Naive thymus-derived CD4-positive, alpha-beta T cell (primary cell): Measurements from ENCODE around the gene UBE2D4. TPM values are rescaled to one million over a fixed set of nuclear protein-coding genes. Genes with fewer than 3 reads are reported as not detected.

ENCODE experiments used
- ATAC-seq: fragments of 150-1000 bp; cut with Tn5 transposase; 2 replicates; pipeline ENCODE4 v1.10.0; 2021; ENCODE audit warnings: mild to moderate bottlenecking, moderate library complexity
- CTCF ChIA-PET: fragments of 350-600 bp; sonication (Branson Sonifier 250); formaldehyde crosslinking; loops from one replicate; lab custom pipeline; 2021; ENCODE audit warnings: antibody characterized with exemption; lab: Charles Lee
- POLR2A ChIA-PET: fragments of 350-600 bp; sonication (Branson Sonifier 250); formaldehyde crosslinking; loops from one replicate; lab custom pipeline; 2021; ENCODE audit warnings: antibody characterized with exemption, inconsistent platforms; lab: Charles Lee
- DNase-seq, 9 donors: peaks; one replicate each; pipeline versions ENCODE4 v3.0.0 to v3.0.0-alpha.2; 2020 to 2022; ENCODE audit warnings: mixed read lengths in 1 of 9
- H3K27ac ChIP-seq: one replicate; pipeline ENCODE4 v1.7.0; 2013; ENCODE audit warnings: mild to moderate bottlenecking, low read depth, low read length, moderate library complexity
- H3K27me3 ChIP-seq, 2 donors: one replicate each; pipeline ENCODE4 v1.7.0; 2013; ENCODE audit warnings: low read length in 2 of 2, mild to moderate bottlenecking in 2 of 2, moderate library complexity in 2 of 2; ENCODE audit not compliant: control insufficient read depth in 2 of 2, insufficient read depth in 2 of 2
- H3K36me3 ChIP-seq, 3 experiments: 1 replicate in 2 of 3; 2 replicates in 1 of 3; pipeline ENCODE4 v1.7.0; 2013; ENCODE audit warnings: low read length in 3 of 3, mild to moderate bottlenecking in 3 of 3, moderate library complexity in 1 of 3; ENCODE audit not compliant: insufficient read depth in 3 of 3, control insufficient read depth in 2 of 3
- H3K4me1 ChIP-seq, 2 donors: one replicate each; pipeline ENCODE4 v1.7.0; 2013; ENCODE audit warnings: low read length in 2 of 2, mild to moderate bottlenecking in 2 of 2, moderate library complexity in 1 of 2; ENCODE audit not compliant: control insufficient read depth in 2 of 2, insufficient read depth in 2 of 2
- H3K4me3 ChIP-seq: 2 replicates; pipeline ENCODE4 v1.7.0; 2013; ENCODE audit warnings: mild to moderate bottlenecking, low read length
- H3K9me3 ChIP-seq, 3 experiments: 1 replicate in 2 of 3; 2 replicates in 1 of 3; pipeline ENCODE4 v1.7.0; 2013; ENCODE audit warnings: low read length in 3 of 3; ENCODE audit not compliant: control insufficient read depth in 2 of 3
- H3K27ac Mint-ChIP-seq, 9 donors: one replicate each; pipeline ENCODE4 v1.8.0; 2020 to 2022; ENCODE audit warnings: mixed read lengths in 9 of 9, mild to moderate bottlenecking in 8 of 9, moderate library complexity in 5 of 9, inconsistent platforms in 2 of 9
- H3K27me3 Mint-ChIP-seq, 5 donors: one replicate each; pipeline ENCODE4 v1.8.0; 2021 to 2022; ENCODE audit warnings: mixed read lengths in 5 of 5, mild to moderate bottlenecking in 1 of 5
- H3K36me3 Mint-ChIP-seq, 5 donors: one replicate each; pipeline ENCODE4 v1.8.0; 2020 to 2022; ENCODE audit warnings: mixed read lengths in 5 of 5, mild to moderate bottlenecking in 3 of 5, inconsistent platforms in 1 of 5
- H3K4me1 Mint-ChIP-seq, 7 donors: one replicate each; pipeline ENCODE4 v1.8.0; 2020 to 2022; ENCODE audit warnings: mixed read lengths in 7 of 7, mild to moderate bottlenecking in 3 of 7, inconsistent platforms in 1 of 7
- H3K4me3 Mint-ChIP-seq, 10 donors: one replicate each; pipeline ENCODE4 v1.8.0; 2020 to 2022; ENCODE audit warnings: mild to moderate bottlenecking in 10 of 10, mixed read lengths in 10 of 10, moderate library complexity in 6 of 10, inconsistent platforms in 2 of 10
- H3K9me3 Mint-ChIP-seq, 11 donors: one replicate each; pipeline ENCODE4 v1.8.0; 2020 to 2022; ENCODE audit warnings: mixed read lengths in 11 of 11, mild to moderate bottlenecking in 4 of 11, inconsistent platforms in 1 of 11, moderate library complexity in 1 of 11
- intact Hi-C, 2 donors: fragments of 100-400 bp; cut with micrococcal nuclease; formaldehyde crosslinking; loops; one replicate each; pipeline ENCODE4 v1.15.1; 2023
- polyA plus RNA-seq, 2 donors: library from polyadenylated mRNA; unstranded; fragments of 300-500 nt; fragmentation: Illumina TruSeq; gene quantifications; one replicate each; pipeline ENCODE4 v1.2.3, GENCODE V29; 2021
- total RNA-seq, 6 experiments: library from RNA in 5 of 6; stranded (reverse) in 5 of 6; gene quantifications; 1 replicate in 5 of 6; 2 replicates in 1 of 6; pipeline ENCODE4 v1.2.3 and lab custom pipeline; 2021 to 2026

UBE2D4 gene
- total and polyA plus RNA-seq, 7 experiments from 2014 or later, result 6.3 to 15.9 (median 10.5) TPM

GRCh38 chr7:43880596-43880995 lies 45.6 kb upstream of the UBE2D4 start:
- Mint-ChIP-seq H3K4me1 (peaks cover 0 to 7% (median 0%) of the 10 kb centered on the region in 7 donors), H3K27me3 (no peaks in the 10 kb centered on the region), H3K27ac (peak overlapping the region in 1 of 9 donors; percentile 23), H3K9me3 (no peaks in the 10 kb centered on the region), H3K4me3 (no peak overlapping the region), H3K36me3 (peaks cover 18 to 78% (median 26%) of the 10 kb centered on the region in 5 donors)
- H3K4me1 ChIP-seq, result no peaks in the 10 kb centered on the region
- peaks cover 15 to 83% (median 23%) of the 10 kb centered on the region in 3 experiments for H3K36me3 ChIP-seq
- H3K27me3 ChIP-seq, result no peaks in the 10 kb centered on the region
- ChIA-PET CTCF (interaction anchor here (0.6 kb wide), 1 partner anchor 79 kb away, joined by 3 read pairs; no protein-coding TSS in a partner anchor), POLR2A (interaction anchor here (0.6 kb wide), 1 partner anchor 1991 kb away, joined by 3 read pairs; no protein-coding TSS in a partner anchor)
- no peak overlapping the region for H3K4me3 ChIP-seq
- ATAC-seq (no peak), DNase-seq (no peak)
- H3K9me3 ChIP-seq, result no peaks in the 10 kb centered on the region
- intact Hi-C loops, result no loop called here
- no peak overlapping the region for H3K27ac ChIP-seq

DNA sequence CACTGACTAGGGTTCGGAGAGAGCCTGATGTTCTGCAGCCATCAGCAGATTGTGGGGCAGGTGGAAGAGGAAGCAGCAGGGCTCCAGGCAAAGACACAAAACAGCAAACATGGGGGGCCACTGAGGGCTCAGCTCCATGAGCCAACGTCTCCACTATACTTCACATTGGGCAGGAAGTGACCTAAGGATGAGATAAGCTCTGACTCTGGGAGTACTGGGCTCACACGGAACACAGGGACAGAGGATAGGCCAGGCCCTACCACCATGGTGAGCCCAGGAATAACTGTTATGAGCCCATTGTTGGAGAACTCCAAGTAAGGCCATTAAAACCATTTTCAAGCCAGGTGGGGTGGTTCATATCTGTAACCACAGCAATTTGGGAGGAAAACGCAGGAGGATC lies 42.0 kb upstream of the UBE2D4 start:
- intact Hi-C loops, result no loop called here
- ChIA-PET POLR2A (no interaction called here), CTCF (no interaction called here)
- peaks cover 12 to 53% (median 29%) of the 10 kb centered on the region in 3 experiments for H3K36me3 ChIP-seq
- ATAC-seq (no peak), DNase-seq (no peak)
- Mint-ChIP-seq H3K4me1 (peaks cover 0 to 14% (median 8%) of the 10 kb centered on the region in 7 donors), H3K36me3 (peaks cover 9 to 46% (median 15%) of the 10 kb centered on the region in 5 donors), H3K4me3 (no peak overlapping the region), H3K27me3 (no peaks in the 10 kb centered on the region), H3K27ac (no peak overlapping the region), H3K9me3 (no peaks in the 10 kb centered on the region)
- no peaks in the 10 kb centered on the region for H3K4me1 ChIP-seq
- H3K27me3 ChIP-seq, result no peaks in the 10 kb centered on the region
- no peaks in the 10 kb centered on the region for H3K9me3 ChIP-seq
- no peak overlapping the region for H3K4me3 ChIP-seq
- H3K27ac ChIP-seq, result no peak overlapping the region

- no peak overlapping the region for H3K4me3 Mint-ChIP-seq
- no peak for ATAC-seq
- DNase-seq, result no peak
- H3K4me1 ChIP-seq, result no peaks in the 10 kb centered on the region
- H3K4me1 Mint-ChIP-seq, result peaks cover 3 to 18% (median 12%) of the 10 kb centered on the region in 7 donors
- CTCF ChIA-PET, result no interaction called here
- H3K27ac Mint-ChIP-seq, result no peak overlapping the region
- POLR2A ChIA-PET, result no interaction called here
- peaks cover 12 to 49% (median 29%) of the 10 kb centered on the region in 3 experiments for H3K36me3 ChIP-seq
- H3K27me3 Mint-ChIP-seq, result no peaks in the 10 kb centered on the region
- H3K27ac ChIP-seq, result no peak overlapping the region
- intact Hi-C loops, result no loop called here
- peaks cover 9 to 44% (median 15%) of the 10 kb centered on the region in 5 donors for H3K36me3 Mint-ChIP-seq
- no peaks in the 10 kb centered on the region for H3K9me3 ChIP-seq
- no peaks in the 10 kb centered on the region for H3K9me3 Mint-ChIP-seq
- no peaks in the 10 kb centered on the region for H3K27me3 ChIP-seq
- H3K4me3 ChIP-seq, result no peak overlapping the region
These were observed 41.6 kb upstream of the UBE2D4 start for GRCh38 chr7:43884617-43885016.

DNA sequence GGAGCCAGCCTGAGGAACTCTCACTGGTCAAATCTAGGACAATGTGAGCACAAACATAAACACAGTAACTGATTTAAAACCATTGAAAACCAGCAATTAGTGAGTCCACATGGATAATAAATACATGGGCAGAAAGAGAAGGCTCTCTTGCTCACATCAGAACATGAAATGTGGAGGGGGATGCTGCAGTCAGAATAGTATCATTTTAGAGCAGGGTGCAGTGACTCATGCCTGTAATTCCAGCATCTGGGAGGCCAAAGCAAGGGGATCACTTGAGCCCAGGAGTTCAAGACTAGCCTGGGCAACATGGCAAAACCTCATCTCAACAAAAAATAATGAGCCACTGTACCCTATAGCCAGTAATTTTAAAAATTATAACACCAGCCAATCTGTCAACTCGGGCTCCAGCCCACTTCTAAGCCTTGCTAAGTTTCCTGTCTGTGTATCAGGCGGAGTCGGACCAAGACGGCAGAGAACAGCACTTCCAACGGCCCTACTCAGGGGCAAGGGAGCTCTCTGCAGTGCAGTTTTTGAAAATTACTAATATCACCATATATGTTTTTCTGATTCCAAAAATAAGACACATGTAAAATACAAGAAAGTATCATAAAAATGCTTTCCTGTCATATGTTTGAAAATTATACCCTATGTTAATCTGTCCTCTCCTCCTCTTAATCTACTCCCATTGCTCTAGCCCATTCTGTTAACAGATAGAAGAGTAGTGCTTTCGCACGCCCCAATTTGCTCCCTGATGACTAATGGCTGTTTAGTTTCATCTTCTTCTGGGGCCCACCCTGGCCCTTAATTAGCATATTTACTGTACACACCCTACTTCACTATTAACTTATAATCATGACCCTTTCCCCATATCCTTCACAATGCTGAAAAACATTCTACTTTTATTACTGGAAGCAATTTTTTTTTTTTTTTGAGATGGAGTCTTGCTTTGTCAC lies 37.0 kb upstream of the UBE2D4 start:
- Histone ChIP-seq H3K4me3 (no peak overlapping the region), H3K9me3 (no peaks in the 10 kb centered on the region), H3K27ac (no peak overlapping the region), H3K27me3 (no peaks in the 10 kb centered on the region), H3K36me3 (peaks cover 0 to 15% (median 14%) of the 10 kb centered on the region in 3 experiments), H3K4me1 (peaks cover 8 to 10% of the 10 kb centered on the region in 2 donors)
- no peak for DNase-seq
- intact Hi-C loops, result no loop called here
- POLR2A ChIA-PET, result no interaction called here
- Mint-ChIP-seq H3K9me3 (peaks cover 0 to 1% (median 0%) of the 10 kb centered on the region in 11 donors), H3K4me1 (peaks cover 26 to 49% (median 43%) of the 10 kb centered on the region in 7 donors), H3K4me3 (peak overlapping the region in 2 of 10 donors; percentile 9 to 37), H3K27me3 (no peaks in the 10 kb centered on the region), H3K27ac (peak overlapping the region in 1 of 9 donors; percentile 29), H3K36me3 (peaks cover 3 to 23% (median 7%) of the 10 kb centered on the region in 5 donors)
- CTCF ChIA-PET, result no interaction called here
- ATAC-seq, result no peak

DNA sequence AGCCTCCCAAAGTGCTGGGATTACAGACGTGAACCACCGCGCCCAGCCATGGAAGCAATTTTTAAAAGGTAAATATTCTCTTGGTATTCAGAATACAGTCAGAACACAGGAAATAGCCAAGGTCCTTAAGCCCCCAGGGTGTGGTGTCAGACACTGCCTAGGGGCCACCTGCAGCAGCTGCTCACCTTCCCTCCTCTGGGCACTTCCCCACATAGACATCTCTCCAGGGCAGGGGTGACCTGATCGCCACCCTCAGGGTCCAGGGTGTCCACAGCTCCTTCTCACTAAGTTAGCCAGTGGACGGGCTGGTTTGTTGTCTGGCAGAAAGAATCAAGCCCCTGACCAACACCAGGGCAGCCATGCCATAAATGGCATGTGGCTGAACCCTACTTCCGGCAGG lies 35.8 kb upstream of the UBE2D4 start:
- H3K27ac Mint-ChIP-seq, result no peak overlapping the region
- peaks cover 3 to 21% (median 7%) of the 10 kb centered on the region in 5 donors for H3K36me3 Mint-ChIP-seq
- Histone ChIP-seq H3K4me3 (no peak overlapping the region), H3K27me3 (no peaks in the 10 kb centered on the region), H3K27ac (no peak overlapping the region), H3K4me1 (peaks cover 8 to 10% of the 10 kb centered on the region in 2 donors), H3K9me3 (no peaks in the 10 kb centered on the region), H3K36me3 (peaks cover 0 to 7% (median 7%) of the 10 kb centered on the region in 3 experiments)
- H3K9me3 Mint-ChIP-seq, result peaks cover 0 to 1% (median 0%) of the 10 kb centered on the region in 11 donors
- DNase-seq (no peak), ATAC-seq (no peak)
- no peak overlapping the region for H3K4me3 Mint-ChIP-seq
- intact Hi-C loops, result loop anchor here in 1 of 2 donors (5.0 kb wide), 1 partner anchor 37 kb away; the partner anchor contains the start of gene UBE2D4
- ChIA-PET CTCF (interaction anchor here (0.5 kb wide), 1 partner anchor 8 kb away, joined by 4 read pairs; no protein-coding TSS in a partner anchor), POLR2A (interaction anchor here (2.1 kb wide), 1 partner anchor 21 kb away, joined by 6 read pairs; the partner anchor contains the start of gene MRPS24)
- peaks cover 26 to 59% (median 49%) of the 10 kb centered on the region in 7 donors for H3K4me1 Mint-ChIP-seq
- no peaks in the 10 kb centered on the region for H3K27me3 Mint-ChIP-seq

DNA sequence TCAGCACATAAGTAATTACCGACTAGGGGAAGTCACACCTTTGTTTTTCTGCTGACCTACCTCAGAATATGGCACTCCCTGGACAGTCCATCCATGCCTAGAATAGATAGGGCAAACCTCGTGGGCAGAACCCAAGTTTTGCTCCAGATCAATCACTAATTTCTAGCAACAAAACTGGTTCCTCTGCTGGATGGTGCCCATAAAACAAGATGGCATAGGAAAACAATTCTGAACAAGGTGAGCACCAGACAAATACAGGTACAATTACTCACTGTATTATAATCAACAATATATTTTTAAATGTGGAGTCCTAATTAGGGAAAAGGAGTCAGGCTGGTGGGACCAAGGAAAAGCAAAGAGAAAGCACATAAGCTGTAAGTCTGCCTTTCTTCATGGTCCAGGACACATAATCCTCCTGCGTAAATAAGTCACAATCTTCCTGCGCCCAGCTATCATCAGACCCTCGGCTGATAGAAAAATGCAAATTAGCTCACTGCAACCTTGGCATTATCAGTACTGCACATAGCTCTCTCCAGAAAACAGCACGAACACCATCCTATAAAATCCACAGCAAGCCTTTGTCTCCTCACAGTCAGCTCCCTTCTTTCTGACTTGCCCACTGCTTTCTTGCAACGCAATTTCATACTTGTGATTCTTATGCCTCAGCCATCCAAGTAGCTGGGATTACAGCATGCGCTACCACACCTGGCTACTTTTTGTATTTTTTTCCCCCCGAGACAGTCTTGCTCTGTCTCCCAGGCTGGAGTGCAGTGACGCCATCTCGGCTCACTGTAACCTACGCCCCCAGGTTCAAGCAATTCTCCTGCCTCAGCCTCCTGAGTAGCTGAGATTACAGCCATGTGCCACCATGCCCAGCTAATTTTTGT lies 34.9 kb upstream of the UBE2D4 start:
- Histone ChIP-seq H3K9me3 (no peaks in the 10 kb centered on the region), H3K27me3 (no peaks in the 10 kb centered on the region), H3K4me3 (no peak overlapping the region), H3K36me3 (no peaks in the 10 kb centered on the region), H3K4me1 (peaks cover 8 to 10% of the 10 kb centered on the region in 2 donors), H3K27ac (no peak overlapping the region)
- ChIA-PET POLR2A (interaction anchor here (2.1 kb wide), 1 partner anchor 22 kb away, joined by 6 read pairs; the partner anchor contains the start of gene MRPS24), CTCF (interaction anchor here (0.5 kb wide), 1 partner anchor 8 kb away, joined by 4 read pairs; no protein-coding TSS in a partner anchor)
- DNase-seq (no peak), ATAC-seq (no peak)
- peak overlapping the region in 3 of 10 donors; percentile 8 to 26 (median 12) for H3K4me3 Mint-ChIP-seq
- no peak overlapping the region for H3K27ac Mint-ChIP-seq
- H3K27me3 Mint-ChIP-seq, result no peaks in the 10 kb centered on the region
- H3K4me1 Mint-ChIP-seq, result peaks cover 26 to 64% (median 56%) of the 10 kb centered on the region in 7 donors
- intact Hi-C loops, result loop anchor here in 1 of 2 donors (5.0 kb wide), 1 partner anchor 36 kb away; the partner anchor contains the start of gene UBE2D4
- peaks cover 0 to 3% (median 0%) of the 10 kb centered on the region in 11 donors for H3K9me3 Mint-ChIP-seq
- peaks cover 7 to 23% (median 12%) of the 10 kb centered on the region in 5 donors for H3K36me3 Mint-ChIP-seq
